Neural progenitor cell (in vitro differentiated cells): ENCODE measurements around the gene SPAG8. TPM values are rescaled to one million over a fixed set of nuclear protein-coding genes. Genes with fewer than 3 reads are reported as not detected.

Source experiments
- DNase-seq: peaks from one replicate; pipeline ENCODE4 v3.0.0-alpha.2; 2016; ENCODE audit warnings: low spot score
- H2AFZ ChIP-seq: fragments of 200-600 bp; sonication (generic); replicated peaks from 2 replicates; pipeline ENCODE4 v1.6.1; 2016; ENCODE audit warnings: antibody characterized with exemption
- H3F3A ChIP-seq: fragments of 200-600 bp; sonication (generic); 2 replicates; pipeline ENCODE4 v1.6.1; 2016; ENCODE audit warnings: antibody characterized with exemption, low read depth
- H3K27ac ChIP-seq: fragments of 200-600 bp; sonication (generic); 2 replicates; pipeline ENCODE4 v1.5.1; 2016; ENCODE audit warnings: mild to moderate bottlenecking
- H3K27me3 ChIP-seq: fragments of 200-600 bp; sonication (generic); 2 replicates; pipeline ENCODE4 v1.6.1; 2016; ENCODE audit warnings: mild to moderate bottlenecking, moderate library complexity
- H3K36me3 ChIP-seq: fragments of 200-600 bp; sonication (generic); 2 replicates; pipeline ENCODE4 v1.5.1; 2016
- H3K4me1 ChIP-seq: fragments of 200-600 bp; sonication (generic); 2 replicates; pipeline ENCODE4 v1.6.1; 2016; ENCODE audit warnings: mixed run types
- H3K4me2 ChIP-seq: fragments of 200-600 bp; sonication (generic); 2 replicates; pipeline ENCODE4 v1.6.1; 2016
- H3K4me3 ChIP-seq: fragments of 200-600 bp; sonication (generic); 2 replicates; pipeline ENCODE4 v1.5.1; 2016
- H3K79me2 ChIP-seq: fragments of 200-600 bp; sonication (generic); 2 replicates; pipeline ENCODE4 v1.6.1; 2016; ENCODE audit warnings: low read depth
- H3K9ac ChIP-seq: fragments of 200-600 bp; sonication (generic); 2 replicates; pipeline ENCODE4 v1.6.1; 2016
- H3K9me3 ChIP-seq: fragments of 200-600 bp; sonication (generic); 2 replicates; pipeline ENCODE4 v1.5.1; 2016; ENCODE audit warnings: low read depth
- H4K20me1 ChIP-seq: fragments of 200-600 bp; sonication (generic); 2 replicates; pipeline ENCODE4 v1.6.1; 2016; ENCODE audit warnings: low read depth
- H3K27ac Mint-ChIP-seq: 3 replicates; pipeline ENCODE4 v1.8.0; 2021; ENCODE audit warnings: mixed read lengths
- H3K27me3 Mint-ChIP-seq: 2 replicates; pipeline ENCODE4 v1.8.0; 2022; ENCODE audit warnings: low read depth, mild to moderate bottlenecking, inconsistent platforms, moderate library complexity, mixed read lengths; ENCODE audit not compliant: insufficient read depth
- H3K36me3 Mint-ChIP-seq: 3 replicates; pipeline ENCODE4 v1.8.0; 2021; ENCODE audit warnings: mixed read lengths
- H3K4me1 Mint-ChIP-seq: 3 replicates; pipeline ENCODE4 v1.8.0; 2021; ENCODE audit warnings: mixed read lengths
- H3K4me3 Mint-ChIP-seq: 3 replicates; pipeline ENCODE4 v1.8.0; 2021; ENCODE audit warnings: mild to moderate bottlenecking, moderate library complexity, mixed read lengths
- H3K9me3 Mint-ChIP-seq: 3 replicates; pipeline ENCODE4 v1.8.0; 2020; ENCODE audit warnings: mixed read lengths
- EZH2 ChIP-seq: fragments of 200-600 bp; sonication (generic); IDR thresholded peaks from 2 replicates; pipeline ENCODE4 v1.6.1; 2017; ENCODE audit warnings: antibody characterized with exemption, mild to moderate bottlenecking, moderate library complexity
- EZH2phosphoT487 ChIP-seq: fragments of 200-600 bp; sonication (generic); IDR thresholded peaks from 2 replicates; pipeline ENCODE4 v1.6.1; 2017; ENCODE audit warnings: antibody characterized with exemption
- total RNA-seq: library from RNA; depleted of rRNA; stranded (reverse); fragments of >200 nt; gene quantifications from 2 replicates; pipeline ENCODE4 v1.2.3, GENCODE V29; 2015; ENCODE audit warnings: low replicate concordance
- TF ChIP-seq, protein P1 (sequence below): fragments of 200-600 bp; sonication (generic); IDR thresholded peaks from 2 replicates; pipeline ENCODE4 v1.5.1; 2017; ENCODE audit warnings: antibody characterized with exemption, mild to moderate bottlenecking

Gene SPAG8
- total RNA-seq, 1 donor from 2014 or later: 1.6 TPM

- no peak overlapping the region for H3K4me2 ChIP-seq
- H3K4me1 ChIP-seq: peaks cover 11% of the 10 kb centered on the region
- H4K20me1 ChIP-seq: peaks cover 3% of the 10 kb centered on the region
- Mint-ChIP-seq H3K27ac (peak overlapping the region; percentile 3), H3K36me3 (no peaks in the 10 kb centered on the region), H3K4me1 (peaks cover 38% of the 10 kb centered on the region), H3K27me3 (peaks cover 3% of the 10 kb centered on the region), H3K4me3 (no peak overlapping the region), H3K9me3 (no peaks in the 10 kb centered on the region)
- H3K4me3 ChIP-seq: no peak overlapping the region
- peak overlapping the region; percentile 59 for H2AFZ ChIP-seq
- no peaks in the 10 kb centered on the region for H3K36me3 ChIP-seq
- peak; percentile 55 for DNase-seq
- no peaks in the 10 kb centered on the region for H3K79me2 ChIP-seq
- TF ChIP-seq, protein P1, sequence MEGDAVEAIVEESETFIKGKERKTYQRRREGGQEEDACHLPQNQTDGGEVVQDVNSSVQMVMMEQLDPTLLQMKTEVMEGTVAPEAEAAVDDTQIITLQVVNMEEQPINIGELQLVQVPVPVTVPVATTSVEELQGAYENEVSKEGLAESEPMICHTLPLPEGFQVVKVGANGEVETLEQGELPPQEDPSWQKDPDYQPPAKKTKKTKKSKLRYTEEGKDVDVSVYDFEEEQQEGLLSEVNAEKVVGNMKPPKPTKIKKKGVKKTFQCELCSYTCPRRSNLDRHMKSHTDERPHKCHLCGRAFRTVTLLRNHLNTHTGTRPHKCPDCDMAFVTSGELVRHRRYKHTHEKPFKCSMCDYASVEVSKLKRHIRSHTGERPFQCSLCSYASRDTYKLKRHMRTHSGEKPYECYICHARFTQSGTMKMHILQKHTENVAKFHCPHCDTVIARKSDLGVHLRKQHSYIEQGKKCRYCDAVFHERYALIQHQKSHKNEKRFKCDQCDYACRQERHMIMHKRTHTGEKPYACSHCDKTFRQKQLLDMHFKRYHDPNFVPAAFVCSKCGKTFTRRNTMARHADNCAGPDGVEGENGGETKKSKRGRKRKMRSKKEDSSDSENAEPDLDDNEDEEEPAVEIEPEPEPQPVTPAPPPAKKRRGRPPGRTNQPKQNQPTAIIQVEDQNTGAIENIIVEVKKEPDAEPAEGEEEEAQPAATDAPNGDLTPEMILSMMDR: peak; percentile 73
- TF ChIP-seq EZH2 (no peak), EZH2phosphoT487 (no peak)
- peaks cover 11% of the 10 kb centered on the region for H3F3A ChIP-seq
- H3K27me3 ChIP-seq: no peaks in the 10 kb centered on the region
- H3K9ac ChIP-seq: no peak overlapping the region
- no peaks in the 10 kb centered on the region for H3K9me3 ChIP-seq
- H3K27ac ChIP-seq: no peak overlapping the region
Observed at GRCh38 chr9:35826071-35826701, 14.1 kb upstream of the SPAG8 start.

DNA sequence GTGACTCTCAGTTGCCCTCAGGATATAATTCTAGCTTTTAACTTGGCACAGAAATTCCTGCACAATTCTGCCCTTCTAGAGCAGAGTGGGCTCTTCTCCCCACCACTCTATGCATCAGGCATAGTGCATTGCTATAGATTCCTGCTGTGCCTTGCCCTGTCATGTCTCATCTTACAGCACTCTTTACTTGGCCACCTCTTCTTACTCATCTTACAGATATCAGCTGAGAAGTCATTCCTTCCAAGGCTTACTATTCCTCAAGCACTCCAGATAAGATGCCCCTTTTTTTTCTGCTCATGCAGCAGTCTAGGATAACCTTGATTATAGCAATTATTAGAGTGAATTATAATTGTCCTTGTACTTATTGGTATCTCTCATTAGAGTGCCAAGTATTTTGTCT is 10.9 kb upstream of the SPAG8 start:
- Mint-ChIP-seq H3K4me3 (no peak overlapping the region), H3K27me3 (peaks cover 5% of the 10 kb centered on the region), H3K36me3 (no peaks in the 10 kb centered on the region), H3K27ac (no peak overlapping the region), H3K9me3 (no peaks in the 10 kb centered on the region), H3K4me1 (peaks cover 13% of the 10 kb centered on the region)
- Histone ChIP-seq H3K36me3 (no peaks in the 10 kb centered on the region), H3K9ac (no peak overlapping the region), H3K27me3 (no peaks in the 10 kb centered on the region), H3K79me2 (no peaks in the 10 kb centered on the region), H3K9me3 (no peaks in the 10 kb centered on the region), H3K4me3 (no peak overlapping the region), H3K4me1 (no peaks in the 10 kb centered on the region), H4K20me1 (no peaks in the 10 kb centered on the region), H2AFZ (no peak overlapping the region), H3F3A (no peaks in the 10 kb centered on the region), H3K27ac (no peak overlapping the region), H3K4me2 (no peak overlapping the region)
- TF ChIP-seq, protein P1: no peak
- TF ChIP-seq EZH2phosphoT487 (no peak), EZH2 (no peak)
- no peak for DNase-seq

DNA sequence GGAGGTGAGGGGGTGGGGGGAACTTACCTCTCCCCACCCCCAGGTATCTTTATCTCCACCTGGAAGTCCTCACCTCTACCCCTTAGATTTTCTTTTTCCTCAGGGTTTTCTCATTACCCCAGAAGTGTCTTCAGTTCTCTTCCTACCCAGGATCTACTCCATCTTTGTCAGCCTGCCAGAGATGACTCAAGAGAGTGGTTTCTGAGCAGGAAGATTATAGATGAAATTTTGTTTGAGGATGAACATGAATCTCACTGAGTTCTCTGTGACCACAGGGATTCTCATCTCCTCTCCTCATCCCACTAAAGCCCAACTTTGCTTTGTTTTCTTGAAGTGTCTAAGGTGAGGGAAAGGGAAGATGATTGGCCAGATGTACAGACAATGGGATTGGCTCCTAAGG is 8.0 kb upstream of the SPAG8 start:
- no peaks in the 10 kb centered on the region for H3K36me3 ChIP-seq
- no peak for TF ChIP-seq EZH2phosphoT487
- TF ChIP-seq EZH2: no peak
- TF ChIP-seq, protein P1: no peak
- peaks cover 12% of the 10 kb centered on the region for H3F3A ChIP-seq
- no peaks in the 10 kb centered on the region for H3K4me1 ChIP-seq
- H3K36me3 Mint-ChIP-seq: no peaks in the 10 kb centered on the region
- no peak for DNase-seq
- H3K4me2 ChIP-seq: no peak overlapping the region
- no peak overlapping the region for H3K9ac ChIP-seq
- peaks cover 6% of the 10 kb centered on the region for H3K4me1 Mint-ChIP-seq
- H4K20me1 ChIP-seq: no peaks in the 10 kb centered on the region
- H3K9me3 ChIP-seq: no peaks in the 10 kb centered on the region
- no peaks in the 10 kb centered on the region for H3K79me2 ChIP-seq
- H3K4me3 Mint-ChIP-seq: no peak overlapping the region
- no peak overlapping the region for H3K27ac ChIP-seq
- H3K9me3 Mint-ChIP-seq: no peaks in the 10 kb centered on the region
- H3K4me3 ChIP-seq: no peak overlapping the region
- no peak overlapping the region for H2AFZ ChIP-seq
- no peaks in the 10 kb centered on the region for H3K27me3 ChIP-seq
- H3K27me3 Mint-ChIP-seq: peaks cover 8% of the 10 kb centered on the region
- H3K27ac Mint-ChIP-seq: no peak overlapping the region
